Measurements from ENCODE around the gene SPG7.

Gene SPG7

DNA sequence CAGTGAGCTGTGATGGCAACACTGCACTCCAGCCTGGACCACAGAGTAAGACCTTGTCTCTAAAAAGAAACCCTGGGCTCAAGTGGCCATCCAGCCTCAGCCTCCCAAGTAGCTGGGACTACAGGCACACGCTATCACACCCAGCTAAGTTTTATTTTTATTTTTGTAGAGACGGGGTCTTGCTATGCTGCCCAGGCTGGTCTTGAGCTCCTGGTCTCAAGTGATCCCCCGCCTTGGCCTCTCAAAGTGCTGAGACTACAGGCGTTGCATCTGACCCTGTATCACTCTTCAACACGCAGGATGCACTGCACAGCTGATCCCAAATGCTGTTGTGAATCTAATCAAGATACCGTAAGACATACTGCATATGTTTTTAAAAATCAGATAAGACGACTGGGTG is 40.8 kb upstream of the SPG7 start:
- Histone ChIP-seq H2BK15ac (ENCODE audit: low read depth, poor library complexity, severe bottlenecking) (no peak overlapping the region), H3K9ac (ENCODE audit: low read length) (no peak overlapping the region), H3K4ac (ENCODE audit: low read depth in 1 of 2, low read length in 2 of 2) (no peak overlapping the region), H3K4me2 (ENCODE audit: low read length, poor library complexity, severe bottlenecking) (no peak overlapping the region), H3K14ac (ENCODE audit: low read length in 2 of 2) (no peak overlapping the region), H4K8ac (ENCODE audit: low read length) (no peak overlapping the region), H3K27ac (ENCODE audit: low read length, poor library complexity, severe bottlenecking) (no peak overlapping the region), H3K79me1 (replicated peaks; ENCODE audit: low read length, poor library complexity, severe bottlenecking) (peaks cover 2% of the 10 kb centered on the region), H2BK120ac (ENCODE audit: low read depth, low read length) (no peak overlapping the region), H2AFZ (ENCODE audit: low read depth, low read length) (no peak overlapping the region), H3K4me1 (ENCODE audit: control insufficient read depth, insufficient read depth, low read depth, low read length) (peaks cover 13% of the 10 kb centered on the region), H3K9me3 (ENCODE audit: control insufficient read depth, low read length) (no peaks in the 10 kb centered on the region), H4K91ac (ENCODE audit: low read length) (no peak overlapping the region), H3K27me3 (ENCODE audit: control insufficient read depth in 1 of 2, insufficient read depth in 1 of 2, low read length in 2 of 2) (no peaks in the 10 kb centered on the region), H3K36me3 (ENCODE audit: control insufficient read depth in 1 of 2, insufficient read depth in 2 of 2, low read depth in 1 of 2, low read length in 2 of 2) (peaks cover 0 to 3% of the 10 kb centered on the region in 2 experiments), H3K23ac (ENCODE audit: low read length in 2 of 2) (no peak overlapping the region), H2BK5ac (ENCODE audit: low read depth, low read length, poor library complexity, severe bottlenecking) (no peak overlapping the region), H2AK5ac (ENCODE audit: low read length, severe bottlenecking) (no peak overlapping the region), H2BK12ac (ENCODE audit: low read length in 2 of 2) (no peak overlapping the region), H3K18ac (ENCODE audit: low read depth in 1 of 2, low read length in 2 of 2) (no peak overlapping the region), H3K4me3 (ENCODE audit: insufficient read depth in 1 of 2, low read depth in 1 of 2, low read length in 2 of 2) (no peak overlapping the region)
- WGBS, result 95% methylated on average over 7 of the region's 7 CpGs
- no peak for DNase-seq

DNA sequence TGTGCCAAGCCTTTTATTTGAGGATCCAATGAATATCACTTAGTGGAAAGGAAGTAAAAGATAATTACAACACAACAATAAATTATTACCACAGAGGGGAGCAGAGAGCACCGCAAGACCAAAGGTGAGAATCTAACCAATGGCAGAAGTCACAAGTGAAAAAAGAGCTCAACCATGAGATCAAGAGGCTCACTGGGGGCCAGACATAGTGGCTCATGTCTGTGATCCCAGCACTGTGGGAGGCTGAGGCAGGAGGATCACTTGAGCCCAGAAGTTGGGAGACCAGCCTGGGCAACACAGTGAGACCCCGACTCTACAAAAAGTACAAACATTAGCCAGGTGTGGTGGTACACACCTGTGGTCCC is 35.5 kb upstream of the SPG7 start:
- Histone ChIP-seq H2BK15ac (ENCODE audit: low read depth, poor library complexity, severe bottlenecking) (no peak overlapping the region), H3K36me3 (ENCODE audit: control insufficient read depth in 1 of 2, insufficient read depth in 2 of 2, low read depth in 1 of 2, low read length in 2 of 2) (peaks cover 0 to 3% of the 10 kb centered on the region in 2 experiments), H4K91ac (ENCODE audit: low read length) (no peak overlapping the region), H3K4ac (ENCODE audit: low read depth in 1 of 2, low read length in 2 of 2) (no peak overlapping the region), H2AFZ (ENCODE audit: low read depth, low read length) (no peak overlapping the region), H3K9me3 (ENCODE audit: control insufficient read depth, low read length) (no peaks in the 10 kb centered on the region), H3K4me1 (ENCODE audit: control insufficient read depth, insufficient read depth, low read depth, low read length) (peaks cover 24% of the 10 kb centered on the region), H2BK12ac (ENCODE audit: low read length in 2 of 2) (no peak overlapping the region), H3K79me1 (replicated peaks; ENCODE audit: low read length, poor library complexity, severe bottlenecking) (no peaks in the 10 kb centered on the region), H2AK5ac (ENCODE audit: low read length, severe bottlenecking) (no peak overlapping the region), H4K8ac (ENCODE audit: low read length) (no peak overlapping the region), H3K27me3 (ENCODE audit: control insufficient read depth in 1 of 2, insufficient read depth in 1 of 2, low read length in 2 of 2) (no peaks in the 10 kb centered on the region), H3K18ac (ENCODE audit: low read depth in 1 of 2, low read length in 2 of 2) (peak overlapping the region in 1 of 2 experiments; percentile 6), H3K4me2 (ENCODE audit: low read length, poor library complexity, severe bottlenecking) (no peak overlapping the region), H3K9ac (ENCODE audit: low read length) (no peak overlapping the region), H2BK120ac (ENCODE audit: low read depth, low read length) (no peak overlapping the region), H3K27ac (ENCODE audit: low read length, poor library complexity, severe bottlenecking) (no peak overlapping the region), H2BK5ac (ENCODE audit: low read depth, low read length, poor library complexity, severe bottlenecking) (no peak overlapping the region), H3K23ac (ENCODE audit: low read length in 2 of 2) (no peak overlapping the region), H3K14ac (ENCODE audit: low read length in 2 of 2) (no peak overlapping the region), H3K4me3 (ENCODE audit: insufficient read depth in 1 of 2, low read depth in 1 of 2, low read length in 2 of 2) (no peak overlapping the region)
- WGBS, result 94% methylated on average over 2 of the region's 2 CpGs
- DNase-seq, result no peak

DNA sequence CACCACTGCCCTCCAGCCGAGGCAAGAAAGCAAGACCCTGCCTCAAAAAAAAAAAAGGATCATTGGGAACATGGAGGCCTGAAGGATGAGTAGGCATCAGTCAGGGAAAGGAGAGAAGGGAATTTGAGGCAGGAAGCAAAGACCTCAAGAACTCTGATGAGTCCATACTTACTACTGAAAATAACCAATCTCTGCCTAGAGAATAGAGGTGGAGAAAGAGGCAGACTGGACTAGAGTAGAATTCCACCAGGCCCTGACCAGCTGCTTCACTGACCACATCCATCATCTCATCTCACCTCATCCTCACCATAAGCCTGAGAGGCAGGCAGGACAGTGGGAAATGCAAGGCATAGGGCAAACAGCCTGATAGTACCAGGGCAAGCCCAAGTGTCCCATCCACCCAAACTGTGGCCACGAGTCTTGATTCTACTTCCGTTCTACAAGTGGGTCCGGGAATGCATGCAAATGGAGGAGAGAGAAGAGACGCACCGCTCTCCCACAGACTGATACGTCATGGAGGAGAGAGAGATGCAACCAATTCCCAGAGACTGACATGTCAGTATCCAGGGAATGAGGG is 35.0 kb upstream of the SPG7 start:
- no peak overlapping the region for H3K4ac ChIP-seq (ENCODE audit: low read depth in 1 of 2, low read length in 2 of 2)
- H3K14ac ChIP-seq (ENCODE audit: low read length in 2 of 2), result no peak overlapping the region
- H3K36me3 ChIP-seq (ENCODE audit: control insufficient read depth in 1 of 2, insufficient read depth in 2 of 2, low read depth in 1 of 2, low read length in 2 of 2), result peaks cover 0 to 3% of the 10 kb centered on the region in 2 experiments
- H2AK5ac ChIP-seq (ENCODE audit: low read length, severe bottlenecking), result no peak overlapping the region
- H2AFZ ChIP-seq (ENCODE audit: low read depth, low read length), result no peak overlapping the region
- no peaks in the 10 kb centered on the region for H3K27me3 ChIP-seq (ENCODE audit: control insufficient read depth in 1 of 2, insufficient read depth in 1 of 2, low read length in 2 of 2)
- H3K18ac ChIP-seq (ENCODE audit: low read depth in 1 of 2, low read length in 2 of 2), result peak overlapping the region in 1 of 2 experiments; percentile 6
- H3K27ac ChIP-seq (ENCODE audit: low read length, poor library complexity, severe bottlenecking), result no peak overlapping the region
- no peak overlapping the region for H3K23ac ChIP-seq (ENCODE audit: low read length in 2 of 2)
- no peak overlapping the region for H2BK120ac ChIP-seq (ENCODE audit: low read depth, low read length)
- no peaks in the 10 kb centered on the region for H3K79me1 ChIP-seq (replicated peaks; ENCODE audit: low read length, poor library complexity, severe bottlenecking)
- DNase-seq, result no peak
- no peak overlapping the region for H2BK5ac ChIP-seq (ENCODE audit: low read depth, low read length, poor library complexity, severe bottlenecking)
- H3K9ac ChIP-seq (ENCODE audit: low read length), result no peak overlapping the region
- H3K4me3 ChIP-seq (ENCODE audit: insufficient read depth in 1 of 2, low read depth in 1 of 2, low read length in 2 of 2), result no peak overlapping the region
- WGBS, result 96% methylated on average over 7 of the region's 7 CpGs
- H2BK15ac ChIP-seq (ENCODE audit: low read depth, poor library complexity, severe bottlenecking), result no peak overlapping the region
- no peaks in the 10 kb centered on the region for H3K9me3 ChIP-seq (ENCODE audit: control insufficient read depth, low read length)
- H4K8ac ChIP-seq (ENCODE audit: low read length), result no peak overlapping the region
- no peak overlapping the region for H2BK12ac ChIP-seq (ENCODE audit: low read length in 2 of 2)
- no peak overlapping the region for H4K91ac ChIP-seq (ENCODE audit: low read length)
- peaks cover 27% of the 10 kb centered on the region for H3K4me1 ChIP-seq (ENCODE audit: control insufficient read depth, insufficient read depth, low read depth, low read length)
- H3K4me2 ChIP-seq (ENCODE audit: low read length, poor library complexity, severe bottlenecking), result no peak overlapping the region

DNA sequence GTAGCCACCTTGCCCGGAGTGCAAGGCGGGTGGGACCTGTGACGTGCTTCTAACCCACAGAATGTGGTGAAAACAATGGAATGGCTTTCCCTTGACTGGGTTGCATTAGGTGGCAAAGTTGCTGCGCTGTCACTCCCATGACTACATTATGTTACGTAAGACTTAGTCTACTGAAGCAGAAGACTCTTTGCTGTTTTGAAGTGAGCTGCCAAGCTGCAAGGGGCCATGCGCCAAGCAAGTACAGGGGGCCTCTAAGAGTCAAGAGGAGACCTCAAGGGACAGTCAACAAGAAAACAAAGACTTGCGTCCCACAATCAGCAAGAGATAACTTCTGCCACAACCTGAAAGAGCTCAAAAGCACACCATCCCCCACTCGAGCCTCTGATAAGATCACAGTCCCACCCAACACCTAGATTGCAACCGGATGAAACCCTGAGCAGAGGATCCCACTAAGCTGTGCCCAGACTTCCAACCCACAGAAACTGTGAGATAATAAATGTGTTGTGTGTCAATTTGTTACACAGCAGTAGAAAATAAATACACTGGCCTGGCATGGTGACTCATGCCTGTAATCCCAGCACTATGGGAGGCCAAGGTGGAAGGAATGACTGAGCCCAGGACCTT is 34.3 kb upstream of the SPG7 start:
- Histone ChIP-seq H3K4me3 (ENCODE audit: insufficient read depth in 1 of 2, low read depth in 1 of 2, low read length in 2 of 2) (no peak overlapping the region), H3K4me1 (ENCODE audit: control insufficient read depth, insufficient read depth, low read depth, low read length) (peaks cover 32% of the 10 kb centered on the region), H4K8ac (ENCODE audit: low read length) (no peak overlapping the region), H3K79me1 (replicated peaks; ENCODE audit: low read length, poor library complexity, severe bottlenecking) (no peaks in the 10 kb centered on the region), H2AK5ac (ENCODE audit: low read length, severe bottlenecking) (no peak overlapping the region), H3K4me2 (ENCODE audit: low read length, poor library complexity, severe bottlenecking) (no peak overlapping the region), H3K9ac (ENCODE audit: low read length) (no peak overlapping the region), H3K18ac (ENCODE audit: low read depth in 1 of 2, low read length in 2 of 2) (no peak overlapping the region), H2AFZ (ENCODE audit: low read depth, low read length) (no peak overlapping the region), H3K4ac (ENCODE audit: low read depth in 1 of 2, low read length in 2 of 2) (no peak overlapping the region), H2BK12ac (ENCODE audit: low read length in 2 of 2) (no peak overlapping the region), H3K27me3 (ENCODE audit: control insufficient read depth in 1 of 2, insufficient read depth in 1 of 2, low read length in 2 of 2) (no peaks in the 10 kb centered on the region), H2BK15ac (ENCODE audit: low read depth, poor library complexity, severe bottlenecking) (no peak overlapping the region), H3K27ac (ENCODE audit: low read length, poor library complexity, severe bottlenecking) (no peak overlapping the region), H3K36me3 (ENCODE audit: control insufficient read depth in 1 of 2, insufficient read depth in 2 of 2, low read depth in 1 of 2, low read length in 2 of 2) (peaks cover 0 to 3% of the 10 kb centered on the region in 2 experiments), H3K23ac (ENCODE audit: low read length in 2 of 2) (no peak overlapping the region), H4K91ac (ENCODE audit: low read length) (no peak overlapping the region), H2BK5ac (ENCODE audit: low read depth, low read length, poor library complexity, severe bottlenecking) (no peak overlapping the region), H3K9me3 (ENCODE audit: control insufficient read depth, low read length) (no peaks in the 10 kb centered on the region), H3K14ac (ENCODE audit: low read length in 2 of 2) (no peak overlapping the region), H2BK120ac (ENCODE audit: low read depth, low read length) (no peak overlapping the region)
- WGBS, result 69% methylated on average over 9 of the region's 9 CpGs
- peak; percentile 69 for DNase-seq
